Measurements from ENCODE around the gene FPGS. TPM values are rescaled to one million over a fixed set of nuclear protein-coding genes. Genes with fewer than 3 reads are reported as not detected.

The FPGS gene
- polyA plus RNA-seq, 2 of the 4 experiments (the other 2 are of a cell fraction): 28.8 to 48.5 TPM

DNA sequence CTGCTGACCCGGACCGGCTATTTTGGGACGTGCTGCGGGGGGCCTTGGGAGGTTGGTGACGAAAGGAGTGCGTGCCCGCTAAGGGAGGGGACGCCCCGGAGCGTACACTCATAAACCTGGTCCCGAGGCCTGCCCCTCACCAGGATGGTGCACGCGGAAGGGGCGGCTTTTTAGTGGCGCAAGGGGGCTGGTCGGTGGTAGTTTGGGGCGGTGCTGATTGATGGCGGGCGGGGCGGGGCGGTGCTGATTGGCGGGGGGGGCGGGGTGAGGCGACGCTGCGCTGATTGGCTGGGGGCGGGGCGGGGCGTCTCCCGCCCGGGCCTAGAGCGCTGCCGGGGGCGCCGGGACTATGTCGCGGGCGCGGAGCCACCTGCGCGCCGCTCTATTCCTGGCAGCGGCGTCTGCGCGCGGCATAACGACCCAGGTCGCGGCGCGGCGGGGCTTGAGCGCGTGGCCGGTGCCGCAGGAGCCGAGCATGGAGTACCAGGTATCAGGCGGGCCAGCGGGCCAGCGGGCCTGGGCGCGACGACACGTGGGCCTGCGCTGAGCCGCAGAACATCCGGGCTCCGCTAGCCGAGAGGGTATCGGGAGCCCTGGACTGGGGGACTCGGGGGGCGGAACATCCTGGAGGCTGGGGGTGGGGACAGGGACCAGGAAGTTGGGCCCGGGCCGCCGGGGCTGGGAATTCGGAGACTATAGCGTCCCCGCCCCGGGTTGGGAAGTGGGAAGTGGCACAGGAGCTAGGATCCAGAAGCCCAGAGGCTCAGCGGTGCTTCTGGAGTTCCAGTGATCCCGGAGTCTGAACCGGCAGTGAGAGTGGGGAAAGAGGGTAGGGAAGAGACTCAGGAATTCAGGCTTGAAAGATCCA lies at the start of gene FPGS (continued):
- no peak for TF ChIP-seq KDM5A (IDR thresholded peaks at IDR 0.05)
- no peak for TF ChIP-seq RFX5 (IDR thresholded peaks at IDR 0.05)
- TF ChIP-seq ZFP36 (IDR thresholded peaks at IDR 0.05; ENCODE audit: borderline replicate concordance, partially characterized antibody): no peak
- no peak for TF ChIP-seq CBX2 (IDR thresholded peaks at IDR 0.05; ENCODE audit: borderline replicate concordance, low read depth)
- no peak for TF ChIP-seq JUNB (IDR thresholded peaks at IDR 0.05)
- no peak for TF ChIP-seq MAZ (IDR thresholded peaks at IDR 0.05; ENCODE audit: borderline replicate concordance, low read depth, low read length)
- TF ChIP-seq ATOH8 (CRISPR knock-in tag; IDR thresholded peaks at IDR 0.05; ENCODE audit: low read depth): no peak
- peak; percentile 81; the same call in 2 of the 3 replicates for TF ChIP-seq BCL3 (IDR thresholded peaks at IDR 0.05)
- no peak for TF ChIP-seq EHMT2 (IDR thresholded peaks at IDR 0.05; ENCODE audit: low read depth)
- TF ChIP-seq, protein P1, sequence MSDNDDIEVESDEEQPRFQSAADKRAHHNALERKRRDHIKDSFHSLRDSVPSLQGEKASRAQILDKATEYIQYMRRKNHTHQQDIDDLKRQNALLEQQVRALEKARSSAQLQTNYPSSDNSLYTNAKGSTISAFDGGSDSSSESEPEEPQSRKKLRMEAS (IDR thresholded peaks at IDR 0.05): peak; percentile 96
- no peak for TF ChIP-seq ESRRA (IDR thresholded peaks at IDR 0.05; ENCODE audit: borderline replicate concordance, low read length)
- TF ChIP-seq ZNF302 (CRISPR knock-in tag; IDR thresholded peaks at IDR 0.05): no peak
- TF ChIP-seq CHD2 (IDR thresholded peaks at IDR 0.05; ENCODE audit: low read length, partially characterized antibody): no peak
- no peak for TF ChIP-seq NR3C1 (IDR thresholded peaks at IDR 0.05)
- TF ChIP-seq RCOR1 (IDR thresholded peaks at IDR 0.05; ENCODE audit: low read depth, low read length): no peak
- TF ChIP-seq FOSL2 (IDR thresholded peaks at IDR 0.05): no peak
- peak; percentile 15; the same call in 1 of the 2 replicates for TF ChIP-seq FOSL2 (CRISPR knock-in tag; IDR thresholded peaks at IDR 0.05)
- TF ChIP-seq, protein P2, sequence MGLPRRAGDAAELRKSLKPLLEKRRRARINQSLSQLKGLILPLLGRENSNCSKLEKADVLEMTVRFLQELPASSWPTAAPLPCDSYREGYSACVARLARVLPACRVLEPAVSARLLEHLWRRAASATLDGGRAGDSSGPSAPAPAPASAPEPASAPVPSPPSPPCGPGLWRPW (IDR thresholded peaks at IDR 0.05): no peak
- no peak for TF ChIP-seq RARB (CRISPR knock-in tag; IDR thresholded peaks at IDR 0.05)
- TF ChIP-seq ZSCAN20 (CRISPR knock-in tag; IDR thresholded peaks at IDR 0.05): no peak
- TF ChIP-seq FOXS1 (CRISPR knock-in tag; IDR thresholded peaks at IDR 0.05): no peak
- 0 out of 3 replicates have a peak, but pooled peaks have one; percentile 20 for TF ChIP-seq SMC3 (IDR thresholded peaks at IDR 0.05)
- no peak for TF ChIP-seq HDAC2 (IDR thresholded peaks at IDR 0.05)
- no peak for TF ChIP-seq RNF2 (IDR thresholded peaks at IDR 0.05; ENCODE audit: borderline replicate concordance, low read depth)
- 0 out of 5 replicates have a peak, but pooled peaks of 1 of the 2 experiments have one; percentile 12 for TF ChIP-seq RAD21 (conservative IDR thresholded peaks at IDR 0.05 in 1 of 2, IDR thresholded peaks at IDR 0.05 in 1 of 2)
- TF ChIP-seq CTCF (IDR thresholded peaks at IDR 0.05): 0 out of 3 replicates have a peak, but pooled peaks have one; percentile 3
- TF ChIP-seq, protein P3, sequence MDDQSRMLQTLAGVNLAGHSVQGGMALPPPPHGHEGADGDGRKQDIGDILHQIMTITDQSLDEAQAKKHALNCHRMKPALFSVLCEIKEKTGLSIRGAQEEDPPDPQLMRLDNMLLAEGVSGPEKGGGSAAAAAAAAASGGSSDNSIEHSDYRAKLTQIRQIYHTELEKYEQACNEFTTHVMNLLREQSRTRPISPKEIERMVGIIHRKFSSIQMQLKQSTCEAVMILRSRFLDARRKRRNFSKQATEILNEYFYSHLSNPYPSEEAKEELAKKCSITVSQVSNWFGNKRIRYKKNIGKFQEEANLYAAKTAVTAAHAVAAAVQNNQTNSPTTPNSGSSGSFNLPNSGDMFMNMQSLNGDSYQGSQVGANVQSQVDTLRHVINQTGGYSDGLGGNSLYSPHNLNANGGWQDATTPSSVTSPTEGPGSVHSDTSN (IDR thresholded peaks at IDR 0.05): no peak; the same call in 1 of the 2 replicates

Measured in A549 (cell line).